H1 (cell line): ENCODE measurements around the gene SIK3. TPM values are rescaled to one million over a fixed set of nuclear protein-coding genes. Genes with fewer than 3 reads are reported as not detected.

ENCODE experiments used
- CTCF ChIA-PET: fragments of 300-600 bp; sonication (Branson Sonifier 250); formaldehyde crosslinking; loops from one replicate; lab custom pipeline; 2021; ENCODE audit not compliant: partially characterized antibody; lab: Charles Lee
- POLR2A ChIA-PET: fragments of 300-600 bp; sonication (Branson Sonifier 250); formaldehyde crosslinking; loops from one replicate; lab custom pipeline; 2021; ENCODE audit warnings: inconsistent platforms; ENCODE audit not compliant: partially characterized antibody; lab: Charles Lee
- DNase-seq, 2 experiments: peaks; one replicate each; pipeline versions ENCODE4 v3.0.0 to v3.0.0-alpha.2; 2010 to 2022; ENCODE audit warnings: low spot score in 2 of 2, low read depth in 1 of 2, mixed read lengths in 1 of 2
- FAIRE-seq: peaks from 2 replicates; lab custom pipeline; 2011; peaks lifted over from hg19 to GRCh38; lab: Jason Lieb, UNC
- H2AFZ ChIP-seq: 2 replicates; pipeline ENCODE4 v1.8.1; 2012; ENCODE audit warnings: low read length, inconsistent platforms
- H2AK5ac ChIP-seq: 2 replicates; pipeline ENCODE4 v1.6.1; 2013; ENCODE audit warnings: low read depth, low read length
- H2BK120ac ChIP-seq: replicated peaks from 2 replicates; pipeline ENCODE3; 2013; ENCODE audit warnings: low read depth, low read length, inconsistent platforms
- H2BK12ac ChIP-seq: 2 replicates; pipeline ENCODE4 v1.6.1; 2013; ENCODE audit warnings: low read depth, low read length
- H2BK15ac ChIP-seq: 2 replicates; pipeline ENCODE4 v1.6.1; 2013; ENCODE audit warnings: low read length
- H2BK20ac ChIP-seq: 2 replicates; pipeline ENCODE4 v1.6.1; 2013; ENCODE audit warnings: low read length
- H2BK5ac ChIP-seq: 2 replicates; pipeline ENCODE4 v1.6.1; 2013; ENCODE audit warnings: low read depth, low read length
- H3K14ac ChIP-seq: 2 replicates; pipeline ENCODE4 v1.6.1; 2013; ENCODE audit warnings: inconsistent platforms; ENCODE audit not compliant: insufficient read length
- H3K18ac ChIP-seq: 2 replicates; pipeline ENCODE4 v1.6.1; 2013; ENCODE audit warnings: low read length; ENCODE audit errors: extremely low read depth
- H3K23ac ChIP-seq: 2 replicates; pipeline ENCODE4 v1.6.1; 2013; ENCODE audit warnings: inconsistent platforms; ENCODE audit not compliant: insufficient read length
- H3K23me2 ChIP-seq: 2 replicates; pipeline ENCODE4 v1.6.1; 2013; ENCODE audit warnings: low read depth, low read length
- H3K27ac ChIP-seq: 2 replicates; pipeline ENCODE4 v1.6.1; 2011; ENCODE audit warnings: low read depth, low read length, inconsistent platforms
- H3K27me3 ChIP-seq, 4 experiments: replicated peaks in 1 of 4; 1 replicate in 1 of 4; 2 replicates in 3 of 4; pipeline versions ENCODE4 v1.6.1 to v1.8.1; 2011 to 2013; ENCODE audit warnings: low read length in 3 of 4, mild to moderate bottlenecking in 3 of 4, inconsistent platforms in 2 of 4, mixed read lengths in 2 of 4, moderate library complexity in 1 of 4; ENCODE audit not compliant: control insufficient read depth in 3 of 4, insufficient read depth in 3 of 4; ENCODE audit errors: extremely low read depth in 1 of 4
- H3K36me3 ChIP-seq, 4 experiments: 2 replicates each; pipeline versions ENCODE4 v1.6.1 to v1.8.1; 2011 to 2013; ENCODE audit warnings: mild to moderate bottlenecking in 4 of 4, low read length in 3 of 4, moderate library complexity in 2 of 4, control low read depth in 1 of 4, inconsistent platforms in 1 of 4; ENCODE audit not compliant: insufficient read depth in 4 of 4, control insufficient read depth in 2 of 4
- H3K4ac ChIP-seq: replicated peaks from 2 replicates; pipeline ENCODE3; 2013; ENCODE audit warnings: low read length, low read depth, mixed read lengths, inconsistent platforms; ENCODE audit not compliant: insufficient read length
- H3K4me1 ChIP-seq, 4 experiments: replicated peaks in 1 of 4; 1 replicate in 1 of 4; 2 replicates in 3 of 4; pipeline versions ENCODE4 v1.6.1 to v1.8.1; 2011 to 2013; ENCODE audit warnings: low read length in 3 of 4, inconsistent platforms in 2 of 4, mixed read lengths in 1 of 4; ENCODE audit not compliant: insufficient read depth in 4 of 4, control insufficient read depth in 3 of 4
- H3K4me2 ChIP-seq, 2 experiments: 2 replicates each; pipeline versions ENCODE4 v1.6.1 to v1.8.1; 2011 to 2013; ENCODE audit warnings: low read depth in 2 of 2, low read length in 2 of 2, control low read depth in 1 of 2, inconsistent platforms in 1 of 2, mild to moderate bottlenecking in 1 of 2; ENCODE audit not compliant: insufficient read depth in 1 of 2
- H3K4me3 ChIP-seq, 4 experiments: fragments of 200-600, 300-600 bp in 1 of 4; sonication (generic), shearing (Covaris generic), sonication (Bioruptor Twin) in 1 of 4; 2 replicates each; pipeline versions ENCODE4 v1.5.1 to v1.8.1; 2011 to 2016; ENCODE audit warnings: low read length in 4 of 4, low read depth in 3 of 4, control low read depth in 2 of 4, inconsistent platforms in 2 of 4, mild to moderate bottlenecking in 2 of 4, mixed read lengths in 1 of 4, moderate library complexity in 1 of 4; ENCODE audit not compliant: insufficient read depth in 2 of 4; ENCODE audit errors: extremely low read depth in 1 of 4
- H3K56ac ChIP-seq: replicated peaks from 2 replicates; pipeline ENCODE3; 2013; ENCODE audit warnings: low read depth, mild to moderate bottlenecking, mixed read lengths, low read length, inconsistent platforms; ENCODE audit not compliant: insufficient read length
- H3K79me1 ChIP-seq: 2 replicates; pipeline ENCODE4 v1.6.1; 2013; ENCODE audit warnings: low read depth, low read length, control low read depth
- H3K79me2 ChIP-seq, 2 experiments: 2 replicates each; pipeline versions ENCODE4 v1.6.1 to v1.8.1; 2012 to 2013; ENCODE audit warnings: low read length in 2 of 2, mild to moderate bottlenecking in 2 of 2, inconsistent platforms in 1 of 2; ENCODE audit not compliant: insufficient read depth in 2 of 2, control insufficient read depth in 1 of 2
- H3K9ac ChIP-seq, 4 experiments: replicated peaks in 1 of 4; 1 replicate in 1 of 4; 2 replicates in 3 of 4; pipeline versions ENCODE4 v1.6.1 to v1.8.1; 2011 to 2013; ENCODE audit warnings: low read depth in 3 of 4, low read length in 3 of 4, control low read depth in 2 of 4, mild to moderate bottlenecking in 2 of 4, moderate library complexity in 2 of 4, inconsistent platforms in 1 of 4; ENCODE audit errors: extremely low read depth in 1 of 4
- H3K9me3 ChIP-seq, 2 experiments: 2 replicates each; pipeline versions ENCODE4 v1.6.1 to v1.8.1; 2012 to 2013; ENCODE audit warnings: mild to moderate bottlenecking in 2 of 2, moderate library complexity in 2 of 2, control low read depth in 1 of 2, inconsistent platforms in 1 of 2, low read depth in 1 of 2, low read length in 1 of 2, mixed read lengths in 1 of 2; ENCODE audit not compliant: insufficient read depth in 2 of 2
- H4K20me1 ChIP-seq, 2 experiments: replicated peaks in 1 of 2; 2 replicates each; pipeline versions ENCODE3 to v1.8.1; 2011 to 2013; ENCODE audit warnings: inconsistent platforms in 2 of 2, low read length in 2 of 2, mild to moderate bottlenecking in 1 of 2; ENCODE audit not compliant: insufficient read depth in 2 of 2, control insufficient read depth in 1 of 2
- H4K5ac ChIP-seq: 2 replicates; pipeline ENCODE4 v1.6.1; 2013; ENCODE audit warnings: low read length, low read depth, mixed read lengths, inconsistent platforms; ENCODE audit not compliant: insufficient read length
- H4K8ac ChIP-seq: 2 replicates; pipeline ENCODE4 v1.8.0; 2013; ENCODE audit warnings: mild to moderate bottlenecking, moderate library complexity, low read length, inconsistent platforms; ENCODE audit not compliant: insufficient read depth; ENCODE audit errors: extremely low read depth
- H4K91ac ChIP-seq: replicated peaks from 2 replicates; pipeline ENCODE3; 2013; ENCODE audit warnings: low read length, mixed read lengths, inconsistent platforms; ENCODE audit not compliant: insufficient read length
- CHD1 ChIP-seq: IDR thresholded peaks from 2 replicates; pipeline ENCODE4 v1.6.1; 2012; ENCODE audit warnings: low read depth, low read length, improper control_type of control experiment
- CREB1 ChIP-seq: IDR thresholded peaks from 2 replicates; pipeline ENCODE4 v1.6.1; 2012; ENCODE audit warnings: inconsistent platforms
- E2F6 ChIP-seq: IDR thresholded peaks from 2 replicates; pipeline ENCODE4 v1.6.1; 2012; ENCODE audit warnings: inconsistent platforms
- FOSL1 ChIP-seq: IDR thresholded peaks from 2 replicates; pipeline ENCODE4 v1.6.1; 2011; ENCODE audit warnings: mild to moderate bottlenecking, low read depth, low read length, moderate library complexity; ENCODE audit not compliant: insufficient read depth
- HDAC6 ChIP-seq: IDR thresholded peaks from one replicate; pipeline ENCODE4 v1.7.1; 2012; ENCODE audit warnings: low read depth, mild to moderate bottlenecking, inconsistent platforms, low read length, moderate library complexity
- JUN ChIP-seq: IDR thresholded peaks from 2 replicates; pipeline ENCODE4 v1.6.1; 2011; ENCODE audit warnings: low read depth, mild to moderate bottlenecking, improper control_type of control experiment, low read length
- KDM1A ChIP-seq: fragments of 200-600, 300-600 bp; sonication (generic); IDR thresholded peaks from 2 replicates; pipeline ENCODE4 v1.7.1; 2016; ENCODE audit warnings: mild to moderate bottlenecking, low read length, borderline replicate concordance
- KDM5A ChIP-seq: fragments of 200-600 bp; IDR thresholded peaks from 2 replicates; pipeline ENCODE4 v1.7.1; 2012; ENCODE audit warnings: mild to moderate bottlenecking, low read length, inconsistent platforms, mixed read lengths
- POLR2A ChIP-seq, 2 experiments: IDR thresholded peaks; 1 replicate in 1 of 2; 2 replicates in 1 of 2; pipeline ENCODE4 v1.6.1; 2011; ENCODE audit warnings: low read depth in 2 of 2, low read length in 2 of 2, mild to moderate bottlenecking in 2 of 2; ENCODE audit errors: control extremely low read depth in 1 of 2
- POLR2AphosphoS5 ChIP-seq: IDR thresholded peaks from 2 replicates; pipeline ENCODE4 v1.6.1; 2011; ENCODE audit warnings: low read depth, low read length
- SIN3A ChIP-seq, 2 experiments: IDR thresholded peaks in 1 of 2; conservative IDR thresholded peaks in 1 of 2; 2 replicates each; pipeline ENCODE4 v1.6.1; 2011 to 2012; ENCODE audit warnings: low read length in 2 of 2, improper control_type of control experiment in 1 of 2, low read depth in 1 of 2, mild to moderate bottlenecking in 1 of 2
- TBP ChIP-seq: IDR thresholded peaks from 2 replicates; pipeline ENCODE4 v1.6.1; 2011; ENCODE audit warnings: low read depth, low read length, improper control_type of control experiment
- TCF12 ChIP-seq: IDR thresholded peaks from 2 replicates; pipeline ENCODE4 v1.6.1; 2011; ENCODE audit warnings: low read depth, mild to moderate bottlenecking, low read length
- WGBS, 2 experiments: shearing (Covaris generic) in 1 of 2; methylation state at CpG; one replicate each; pipeline versions ENCODE4 v1.1.6 to v1.1.7; 2013 to 2015; ENCODE audit warnings: low lambda C conversion rate in 2 of 2, mixed read lengths in 2 of 2, inconsistent platforms in 1 of 2, low coverage in 1 of 2, missing lambda C conversion rate in 1 of 2; ENCODE audit not compliant: insufficient replicate concordance in 2 of 2, insufficient coverage in 1 of 2, insufficient read length in 1 of 2; ENCODE audit errors: extremely low coverage in 1 of 2, missing lambda C conversion rate in 1 of 2; 5-methylcytosine and 5-hydroxymethylcytosine counted together
- polyA plus RNA-seq, 7 experiments: library from polyadenylated mRNA; depleted of rRNA in 3 of 7; stranded (reverse) in 5 of 7; unstranded in 2 of 7; fragments of >200 nt in 5 of 7; fragments of 200-250 nt in 2 of 7; gene quantifications; 1 replicate in 5 of 7; 2 replicates in 1 of 7; 4 replicates in 1 of 7; pipeline versions ENCODE4 v1.2.1 to v1.2.3, GENCODE V29; 2011 to 2013; ENCODE audit warnings: missing spikeins in 2 of 7, mixed read lengths in 2 of 7
- total RNA-seq: library from RNA; stranded (reverse); fragmentation: NEBNext Ultra II Directional; extraction: Animal tissue kit (Norgen Biotek cat#: 25700); gene quantifications from 2 replicates; pipeline ENCODE4 v1.2.1, GENCODE V29; 2021
- TF ChIP-seq, protein P1 (sequence below): IDR thresholded peaks from 2 replicates; pipeline ENCODE4 v1.6.1; 2011; ENCODE audit warnings: low read depth, mild to moderate bottlenecking, low read length; ENCODE audit not compliant: insufficient read depth

SIK3 gene
- total and polyA plus RNA-seq, 2 of the 8 experiments (the other 6 are each of a cell fraction or from before 2014, with no cell fraction given): 19.9 to 32.1 TPM

DNA sequence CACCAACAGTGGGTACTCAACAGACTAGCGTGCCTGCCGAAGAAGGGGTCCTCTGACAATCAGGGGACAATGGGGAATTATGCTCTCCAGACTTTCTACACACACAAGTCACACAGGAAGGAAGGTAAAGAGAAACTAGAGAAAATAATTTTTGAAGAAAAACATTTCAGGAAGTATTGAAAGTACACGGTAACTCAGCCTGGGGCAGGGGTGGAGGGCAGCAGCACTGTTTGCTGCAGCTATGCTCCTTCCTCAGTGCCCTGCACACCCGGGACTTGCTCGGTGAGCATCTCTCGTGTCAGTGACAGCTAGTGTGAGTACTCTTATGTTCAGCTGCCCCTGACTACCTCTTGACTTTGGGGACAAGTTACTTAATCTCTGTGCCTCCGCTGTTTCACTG is 242.8 kb downstream of the SIK3 start:
- no peak overlapping the region for H4K91ac ChIP-seq
- no peak overlapping the region for H4K5ac ChIP-seq
- ChIA-PET POLR2A (no interaction called here), CTCF (interaction anchor here (0.6 to 1.3 kb wide), 5 partner anchors 9 to 346 kb away, joined by 3 to 8 read pairs (median 4); no protein-coding TSS in a partner anchor)
- H3K56ac ChIP-seq: no peak overlapping the region
- H4K8ac ChIP-seq: no peak overlapping the region
- no peak overlapping the region for H3K18ac ChIP-seq
- H3K4me3 ChIP-seq: no peak overlapping the region
- H2BK12ac ChIP-seq: no peak overlapping the region
- WGBS, 2 experiments: 89% methylated on average over 7 of the region's 7 CpGs; no CpG with 5 or more reads in 1 of the 2 experiments
- H2BK20ac ChIP-seq: no peak overlapping the region
- H2AK5ac ChIP-seq: no peak overlapping the region
- H3K79me1 ChIP-seq: no peaks in the 10 kb centered on the region
- FAIRE-seq: no peak
- no peak overlapping the region for H3K4ac ChIP-seq
- no peaks in the 10 kb centered on the region for H3K4me1 ChIP-seq
- no peaks in the 10 kb centered on the region for H3K23me2 ChIP-seq
- H3K9ac ChIP-seq: no peak overlapping the region
- H3K27ac ChIP-seq: no peak overlapping the region
- H3K14ac ChIP-seq: no peak overlapping the region
- H2AFZ ChIP-seq: no peak overlapping the region
- no peaks in the 10 kb centered on the region for H3K79me2 ChIP-seq
- no peak overlapping the region for H3K4me2 ChIP-seq
- no peak overlapping the region for H3K23ac ChIP-seq
- no peak overlapping the region for H2BK120ac ChIP-seq
- no peak overlapping the region for H2BK15ac ChIP-seq
- DNase-seq: no peak
- H2BK5ac ChIP-seq: no peak overlapping the region
- no peak for TF ChIP-seq HDAC6
- TF ChIP-seq CREB1: no peak
- TF ChIP-seq E2F6: no peak
- TF ChIP-seq SIN3A (conservative IDR thresholded peaks at IDR 0.05 in 1 of 2, IDR thresholded peaks at IDR 0.05 in 1 of 2; ENCODE audit: low read depth in 1 of 2, low read length in 2 of 2): no peak
- no peak for TF ChIP-seq POLR2AphosphoS5
- TF ChIP-seq TBP: no peak
- no peak for TF ChIP-seq KDM1A
- no peak for TF ChIP-seq CHD1
- TF ChIP-seq, protein P1, sequence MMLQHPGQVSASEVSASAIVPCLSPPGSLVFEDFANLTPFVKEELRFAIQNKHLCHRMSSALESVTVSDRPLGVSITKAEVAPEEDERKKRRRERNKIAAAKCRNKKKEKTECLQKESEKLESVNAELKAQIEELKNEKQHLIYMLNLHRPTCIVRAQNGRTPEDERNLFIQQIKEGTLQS: no peak
- no peak for TF ChIP-seq POLR2A (IDR thresholded peaks at IDR 0.05; ENCODE audit: control extremely low read depth in 1 of 2, low read depth in 2 of 2, low read length in 2 of 2)
- TF ChIP-seq FOSL1: no peak
- TF ChIP-seq JUN: no peak
- no peak for TF ChIP-seq TCF12
- TF ChIP-seq KDM5A: no peak
- H3K36me3 ChIP-seq: peaks cover 4 to 23% (median 13%) of the 10 kb centered on the region in 4 experiments; a peak in 7 of 8 replicates
- H4K20me1 ChIP-seq: peaks cover 0 to 5% of the 10 kb centered on the region in 2 experiments
- H3K27me3 ChIP-seq: no peaks in the 10 kb centered on the region
- no peaks in the 10 kb centered on the region for H3K9me3 ChIP-seq
